Smooth muscle cell (in vitro differentiated cells): ENCODE results near the gene KCNV2. TPM values are rescaled to one million over a fixed set of nuclear protein-coding genes. Genes with fewer than 3 reads are reported as not detected.

Source experiments
- DNase-seq: peaks from one replicate; lab custom pipeline; 2025; ENCODE audit not compliant: unreplicated experiment; lab: John Stamatoyannopoulos, UW
- H2AFZ ChIP-seq: fragments of 200-600 bp; sonication (generic); 2 replicates; pipeline ENCODE4 v1.6.0; 2016; ENCODE audit warnings: antibody characterized with exemption, low read depth, mild to moderate bottlenecking
- H3F3A ChIP-seq: fragments of 200-600 bp; sonication (generic); 2 replicates; pipeline ENCODE4 v1.6.0; 2017; ENCODE audit warnings: antibody characterized with exemption, low read depth
- H3K27ac ChIP-seq: fragments of 200-600 bp; sonication (generic); 2 replicates; pipeline ENCODE4 v1.5.1; 2016; ENCODE audit warnings: low read depth, mild to moderate bottlenecking
- H3K27me3 ChIP-seq: fragments of 200-600 bp; sonication (generic); 2 replicates; pipeline ENCODE4 v1.6.1; 2016; ENCODE audit warnings: low read depth, mild to moderate bottlenecking
- H3K36me3 ChIP-seq: fragments of 200-600 bp; sonication (generic); 2 replicates; pipeline ENCODE4 v1.5.1; 2016; ENCODE audit warnings: low read depth
- H3K4me1 ChIP-seq: fragments of 200-600 bp; sonication (generic); 2 replicates; pipeline ENCODE4 v1.5.1; 2016; ENCODE audit warnings: low read depth
- H3K4me2 ChIP-seq: fragments of 200-600 bp; sonication (generic); 2 replicates; pipeline ENCODE4 v1.6.0; 2016; ENCODE audit warnings: mild to moderate bottlenecking
- H3K4me3 ChIP-seq: fragments of 200-600 bp; sonication (generic); 2 replicates; pipeline ENCODE4 v1.5.1; 2016; ENCODE audit warnings: mild to moderate bottlenecking
- H3K79me2 ChIP-seq: fragments of 200-600 bp; sonication (generic); 2 replicates; pipeline ENCODE4 v1.6.0; 2016; ENCODE audit warnings: low read depth, mild to moderate bottlenecking
- H3K9ac ChIP-seq: fragments of 200-600 bp; sonication (generic); 2 replicates; pipeline ENCODE4 v1.6.0; 2016; ENCODE audit warnings: low read depth
- H3K9me3 ChIP-seq: fragments of 200-600 bp; sonication (generic); replicated peaks from 2 replicates; pipeline ENCODE4 v1.5.1; 2016; ENCODE audit warnings: low read depth
- H4K20me1 ChIP-seq: fragments of 200-600 bp; sonication (generic); 2 replicates; pipeline ENCODE4 v1.6.0; 2016; ENCODE audit warnings: low read depth
- CTCF ChIP-seq: fragments of 200-600 bp; sonication (generic); IDR thresholded peaks from 2 replicates; pipeline ENCODE4 v1.5.1; 2017; ENCODE audit warnings: borderline replicate concordance, mild to moderate bottlenecking, antibody characterized with exemption; ENCODE audit not compliant: insufficient read depth, poor library complexity, severe bottlenecking
- WGBS: methylation state at CpG from one replicate; pipeline ENCODE4 v1.1.7; 2016; ENCODE audit warnings: low lambda C conversion rate; 5-methylcytosine and 5-hydroxymethylcytosine counted together
- polyA plus RNA-seq: library from polyadenylated mRNA; unstranded; fragments of >200 nt; fragmentation: Nextera tagmentation; extraction: Ambion mirVana; gene quantifications from 2 replicates; pipeline ENCODE4 v1.2.1, GENCODE V29; 2016
- total RNA-seq: library from RNA; depleted of rRNA; stranded (reverse); fragments of >200 nt; gene quantifications from 2 replicates; pipeline ENCODE4 v1.2.3, GENCODE V29; 2014

The KCNV2 gene
- total and polyA plus RNA-seq, 2 experiments from 2014 or later: not detected

- Histone ChIP-seq H4K20me1 (no peaks in the 10 kb centered on the region), H3K79me2 (no peaks in the 10 kb centered on the region), H3K4me2 (no peak overlapping the region), H3K9ac (no peak overlapping the region), H2AFZ (no peak overlapping the region), H3K27ac (no peak overlapping the region), H3K4me1 (peaks cover 12% of the 10 kb centered on the region), H3K9me3 (no peaks in the 10 kb centered on the region), H3K27me3 (no peaks in the 10 kb centered on the region), H3K36me3 (no peaks in the 10 kb centered on the region), H3K4me3 (no peak overlapping the region), H3F3A (no peaks in the 10 kb centered on the region)
- WGBS: 81% methylated on average over 1 of the region's 1 CpG
- DNase-seq: no peak
- TF ChIP-seq CTCF: no peak
Observed at GRCh38 chr9:2755285-2755684, 38.0 kb downstream of the KCNV2 start.

- no peak for TF ChIP-seq CTCF
- Histone ChIP-seq H3K9me3 (no peaks in the 10 kb centered on the region), H3F3A (no peaks in the 10 kb centered on the region), H4K20me1 (no peaks in the 10 kb centered on the region), H3K36me3 (no peaks in the 10 kb centered on the region), H3K27me3 (no peaks in the 10 kb centered on the region), H3K27ac (no peak overlapping the region), H3K4me2 (no peak overlapping the region), H3K9ac (no peak overlapping the region), H3K4me1 (peaks cover 12% of the 10 kb centered on the region), H3K79me2 (no peaks in the 10 kb centered on the region), H2AFZ (no peak overlapping the region), H3K4me3 (no peak overlapping the region)
- no peak for DNase-seq
- 34% methylated on average over 2 of the region's 2 CpGs for WGBS
Observed at GRCh38 chr9:2758162-2758897, 41.0 kb downstream of the KCNV2 start.

GRCh38 chr9:2758898-2759510, 41.7 kb downstream of the KCNV2 start:
- H3K9me3 ChIP-seq: no peaks in the 10 kb centered on the region
- no peaks in the 10 kb centered on the region for H3F3A ChIP-seq
- no peaks in the 10 kb centered on the region for H4K20me1 ChIP-seq
- H2AFZ ChIP-seq: no peak overlapping the region
- no peaks in the 10 kb centered on the region for H3K79me2 ChIP-seq
- H3K36me3 ChIP-seq: no peaks in the 10 kb centered on the region
- H3K9ac ChIP-seq: no peak overlapping the region
- no peak overlapping the region for H3K4me2 ChIP-seq
- no peak overlapping the region for H3K27ac ChIP-seq
- H3K4me1 ChIP-seq: peaks cover 10% of the 10 kb centered on the region
- no peak for DNase-seq
- H3K27me3 ChIP-seq: no peaks in the 10 kb centered on the region
- WGBS: 56% methylated on average over 1 of the region's 1 CpG
- no peak for TF ChIP-seq CTCF
- H3K4me3 ChIP-seq: no peak overlapping the region
